Islet of Langerhans (tissue), 1 donor: ENCODE results near the gene GET4.
"Not testable (repeated sequence)": the region's sequence is repeated elsewhere in the genome, so short reads cannot be mapped to it uniquely, and the experiment has no call there.

ENCODE experiments used
- FAIRE-seq: peaks from one replicate; lab custom pipeline; 2011; peaks lifted over from hg19 to GRCh38; lab: Jason Lieb, UNC

The GET4 gene

GRCh38 chr7:901388-902154 lies 25.2 kb downstream of the GET4 start:
- FAIRE-seq: no peak

DNA sequence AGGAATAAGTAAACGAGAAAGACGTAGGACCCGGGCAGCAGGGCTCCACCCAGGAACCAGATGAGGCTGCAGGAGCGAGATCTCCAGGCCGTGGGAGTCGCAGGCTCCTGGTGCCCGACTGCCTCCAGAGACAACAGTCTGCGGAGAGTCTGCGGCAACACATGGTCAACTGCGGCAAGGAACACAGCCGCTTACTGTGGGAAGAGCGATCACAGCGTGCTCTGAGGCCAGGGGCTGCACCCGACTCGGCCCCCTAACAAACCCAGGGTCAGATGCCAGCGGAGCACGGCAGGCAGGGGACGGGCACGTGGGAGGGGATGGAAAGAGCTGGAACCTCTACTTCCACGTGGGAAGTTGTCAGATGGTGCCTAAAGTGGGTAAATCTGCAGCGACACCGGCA lies 26.6 kb downstream of the GET4 start:
- no peak for FAIRE-seq

DNA sequence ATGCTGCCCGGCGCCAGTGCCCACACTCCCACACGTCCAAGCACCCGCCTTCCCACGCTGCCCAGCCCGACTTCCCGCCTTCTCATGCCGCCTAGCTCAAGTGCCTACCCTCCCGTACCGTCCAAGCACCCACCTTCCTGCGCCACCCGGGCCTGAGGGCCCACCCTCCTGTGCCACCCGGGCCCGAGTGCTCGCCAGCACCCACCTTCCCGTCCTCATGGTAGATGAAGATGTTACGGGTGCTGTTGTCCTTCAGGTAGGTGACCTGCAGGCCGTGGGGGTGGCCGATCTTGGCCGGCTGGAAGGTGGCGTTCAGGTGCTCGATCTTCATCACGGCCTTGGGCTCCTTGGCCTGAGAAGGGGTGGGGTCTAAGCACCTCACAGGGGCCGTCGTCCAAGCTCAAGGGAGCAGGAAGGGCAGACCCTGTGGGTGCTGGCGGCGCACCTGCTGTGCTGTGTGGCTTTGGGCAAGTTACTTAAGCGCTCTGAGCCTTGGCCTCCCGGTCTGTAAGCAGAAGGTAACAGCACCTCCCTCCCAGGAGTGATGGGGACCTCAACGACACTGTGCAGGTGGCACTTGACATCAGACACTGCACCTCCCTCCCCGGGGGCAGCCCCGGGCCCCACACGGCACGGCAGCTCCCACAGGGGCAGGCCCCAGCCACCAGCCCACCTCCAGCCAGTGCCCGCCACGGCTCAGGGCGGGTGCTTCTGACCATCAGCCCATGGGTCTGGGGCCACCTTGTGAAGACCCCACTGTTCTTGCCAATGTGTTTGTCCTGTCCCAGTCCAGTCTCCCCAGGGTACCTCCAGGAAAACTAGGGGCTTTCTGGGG lies 27.8 kb downstream of the GET4 start:
- FAIRE-seq: no peak

DNA sequence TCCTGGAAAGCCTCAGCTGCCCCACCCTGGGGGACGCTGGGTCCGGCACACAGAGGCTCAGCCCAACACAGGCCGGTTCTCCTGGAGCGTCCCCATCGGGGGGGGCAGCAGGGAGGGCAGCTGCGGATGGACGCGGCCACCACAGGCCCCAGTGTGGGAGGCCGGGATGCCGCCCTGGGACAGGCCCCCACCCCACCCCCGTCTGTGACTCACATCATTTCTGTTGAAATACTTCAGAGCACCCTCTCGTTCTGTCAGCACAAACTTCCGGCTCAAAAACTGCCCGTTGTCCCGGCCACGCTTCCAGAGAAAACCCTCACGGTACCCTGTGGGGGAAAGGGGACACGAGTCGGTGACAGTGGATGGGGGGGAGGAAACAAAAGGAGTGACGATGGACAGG lies 28.5 kb downstream of the GET4 start:
- no peak for FAIRE-seq

GRCh38 chr7:906776-907157 lies 30.4 kb downstream of the GET4 start:
- FAIRE-seq: no peak

GRCh38 chr7:907158-907980 lies 31.0 kb downstream of the GET4 start:
- no peak for FAIRE-seq

DNA sequence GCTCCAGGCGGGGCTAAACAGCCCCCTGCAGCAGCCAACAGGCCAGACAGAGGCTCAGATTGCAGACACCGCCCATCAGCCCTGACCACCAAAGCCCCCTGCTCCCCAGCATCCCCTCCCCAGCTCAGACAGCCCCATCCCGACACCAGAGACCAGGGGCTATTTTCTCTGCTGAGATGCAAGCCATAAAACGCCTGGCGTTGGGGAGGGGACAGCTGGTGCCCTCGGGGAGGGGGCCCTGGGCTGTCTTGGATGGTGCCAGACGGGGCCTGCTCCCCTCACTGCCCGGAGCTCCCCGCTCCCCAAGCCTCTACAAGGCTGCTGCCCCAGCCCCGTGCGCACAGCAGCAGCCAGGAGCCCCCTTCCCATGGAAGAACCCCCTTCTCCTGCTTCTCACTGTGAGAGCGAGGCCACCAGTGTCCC lies 31.8 kb downstream of the GET4 start:
- FAIRE-seq: no peak

DNA sequence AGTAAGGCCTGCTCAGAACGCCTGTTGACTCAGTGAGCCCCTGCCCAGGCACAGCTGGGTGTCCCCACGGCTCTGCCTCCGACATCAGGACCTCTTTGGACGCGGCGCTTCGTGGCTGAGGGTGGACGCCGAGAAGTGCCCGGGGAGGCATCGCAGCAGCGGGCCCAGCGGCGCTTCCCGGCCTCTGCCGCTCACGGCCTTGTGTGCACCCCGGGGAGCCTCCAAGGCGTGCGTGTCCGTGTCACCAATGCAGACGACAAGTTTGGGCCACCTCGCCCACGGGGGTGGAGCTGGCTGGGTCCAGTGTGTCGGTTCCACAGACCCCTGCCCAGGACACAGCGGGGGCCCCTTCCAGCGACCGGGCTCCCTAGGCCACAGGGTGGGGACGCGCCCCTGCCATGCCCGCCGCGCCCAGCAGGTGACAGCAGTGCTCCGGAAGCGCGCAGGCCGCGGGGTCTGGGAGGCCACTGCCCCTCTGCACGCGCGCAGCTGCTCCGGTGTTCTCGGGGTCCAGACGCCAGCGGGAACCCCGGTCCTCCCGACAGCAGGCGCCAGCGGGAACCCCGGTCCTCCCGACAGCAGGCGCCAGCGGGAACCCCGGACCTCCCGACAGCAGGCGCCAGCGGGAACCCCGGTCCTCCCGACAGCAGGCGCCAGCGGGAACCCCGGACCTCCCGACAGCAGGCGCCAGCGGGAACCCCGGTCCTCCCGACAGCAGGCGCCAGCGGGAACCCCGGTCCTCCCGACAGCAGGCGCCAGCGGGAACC lies 32.4 kb downstream of the GET4 start:
- not testable (repeated sequence) for FAIRE-seq

DNA sequence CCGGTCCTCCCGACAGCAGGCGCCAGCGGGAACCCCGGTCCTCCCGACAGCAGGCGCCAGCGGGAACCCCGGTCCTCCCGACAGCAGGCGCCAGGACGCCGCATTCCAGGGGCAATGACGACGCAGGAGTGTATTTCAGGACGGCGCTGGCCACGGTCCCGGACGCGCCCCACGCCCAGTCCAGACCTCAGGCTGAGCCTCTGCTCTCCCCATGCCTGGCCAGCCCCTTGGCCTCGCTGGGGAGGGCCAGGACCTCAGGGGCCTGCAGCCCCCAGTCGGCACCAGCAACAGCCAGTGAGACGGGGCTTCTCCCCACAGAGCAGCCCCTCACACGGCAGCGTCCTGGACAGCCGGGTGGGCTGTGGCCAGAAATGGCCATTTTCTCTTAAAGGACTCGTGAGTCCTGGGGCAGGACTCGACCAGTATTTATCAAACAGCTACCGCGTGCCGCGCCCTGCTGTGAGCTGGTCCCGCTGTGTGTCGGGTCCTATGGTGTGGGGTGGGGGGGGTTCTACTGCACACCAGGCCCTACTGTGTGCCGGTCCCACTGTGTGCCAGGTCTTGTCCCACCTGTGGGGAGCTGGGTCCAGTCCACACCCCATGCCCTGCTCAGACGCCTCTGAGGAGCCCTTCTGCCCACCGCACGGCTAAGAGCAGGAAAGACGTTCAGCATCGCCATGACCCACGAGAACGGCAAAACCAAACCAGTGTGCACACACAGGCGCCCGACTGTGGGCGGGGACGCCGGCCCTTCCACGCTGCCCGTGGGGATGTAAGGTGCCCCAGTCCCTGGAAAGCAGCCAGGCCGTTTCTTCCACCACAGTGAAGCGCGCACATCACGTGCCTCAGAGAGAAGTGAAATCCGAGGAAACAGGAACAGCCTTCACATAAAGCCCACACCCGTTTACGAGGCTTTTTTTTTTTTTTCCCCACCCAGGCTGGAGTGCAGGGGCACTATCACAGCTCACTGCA lies 33.3 kb downstream of the GET4 start:
- FAIRE-seq: no peak

DNA sequence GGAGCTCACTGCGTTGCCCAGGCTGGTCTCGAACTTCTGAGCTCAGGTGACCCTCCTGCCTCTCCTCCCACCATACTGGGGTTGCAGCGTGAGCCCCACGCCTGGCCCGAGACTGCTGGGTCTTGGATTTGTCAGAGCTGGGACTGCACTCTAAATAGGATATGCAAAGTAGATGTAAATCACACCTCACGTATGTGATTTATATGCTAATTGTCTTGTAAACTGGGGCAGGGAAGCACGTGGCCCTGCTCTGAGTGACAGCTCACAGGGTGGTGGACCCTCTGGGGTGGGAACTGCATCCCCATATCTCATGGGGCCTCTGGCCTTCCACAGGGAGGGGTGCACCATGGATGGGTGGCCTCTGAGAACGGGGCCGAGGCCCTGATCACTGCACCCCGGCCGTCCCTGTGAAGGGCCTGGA lies 34.1 kb downstream of the GET4 start:
- no peak for FAIRE-seq

GRCh38 chr7:910931-911431 lies 34.6 kb downstream of the GET4 start:
- no peak for FAIRE-seq

GRCh38 chr7:911791-912480 lies 35.6 kb downstream of the GET4 start:
- no peak for FAIRE-seq

DNA sequence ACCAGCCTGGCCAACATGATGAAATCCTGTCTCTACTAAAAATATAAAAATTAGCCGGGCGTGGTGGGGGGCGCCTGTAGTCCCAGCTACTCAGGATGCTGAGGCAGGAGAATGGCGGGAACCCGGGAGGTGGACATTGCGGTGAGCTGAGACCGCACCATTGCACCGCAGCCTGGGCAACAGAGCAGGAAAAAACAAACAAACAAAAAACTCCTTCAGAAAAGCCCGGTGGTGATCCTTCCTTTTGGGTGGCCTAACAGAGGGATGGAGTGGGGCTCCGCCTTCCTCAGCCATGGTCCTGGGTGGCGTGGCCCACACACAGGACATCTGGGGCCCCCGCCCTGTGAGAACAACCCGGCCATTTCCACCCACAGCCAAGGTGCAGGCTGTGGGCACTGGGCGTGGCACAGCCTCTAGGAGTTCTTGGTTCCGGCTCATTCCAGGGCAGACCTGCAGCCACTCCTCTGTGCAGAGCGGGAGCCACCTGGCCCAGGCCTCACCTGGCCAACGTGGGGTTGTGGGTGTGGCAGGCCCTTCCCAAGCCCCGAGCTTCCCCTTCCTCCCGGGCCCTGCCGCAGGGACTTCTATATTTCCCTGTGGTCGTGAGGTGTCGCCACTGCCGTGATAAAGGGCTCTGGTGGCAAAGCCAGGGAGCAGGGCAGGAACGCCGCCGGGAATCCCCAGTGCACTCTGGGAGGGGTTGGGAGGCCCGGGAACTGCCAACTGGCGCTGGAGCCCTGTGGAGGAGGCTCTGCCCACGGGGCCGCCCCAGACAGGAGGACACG lies 37.6 kb downstream of the GET4 start:
- no peak for FAIRE-seq

DNA sequence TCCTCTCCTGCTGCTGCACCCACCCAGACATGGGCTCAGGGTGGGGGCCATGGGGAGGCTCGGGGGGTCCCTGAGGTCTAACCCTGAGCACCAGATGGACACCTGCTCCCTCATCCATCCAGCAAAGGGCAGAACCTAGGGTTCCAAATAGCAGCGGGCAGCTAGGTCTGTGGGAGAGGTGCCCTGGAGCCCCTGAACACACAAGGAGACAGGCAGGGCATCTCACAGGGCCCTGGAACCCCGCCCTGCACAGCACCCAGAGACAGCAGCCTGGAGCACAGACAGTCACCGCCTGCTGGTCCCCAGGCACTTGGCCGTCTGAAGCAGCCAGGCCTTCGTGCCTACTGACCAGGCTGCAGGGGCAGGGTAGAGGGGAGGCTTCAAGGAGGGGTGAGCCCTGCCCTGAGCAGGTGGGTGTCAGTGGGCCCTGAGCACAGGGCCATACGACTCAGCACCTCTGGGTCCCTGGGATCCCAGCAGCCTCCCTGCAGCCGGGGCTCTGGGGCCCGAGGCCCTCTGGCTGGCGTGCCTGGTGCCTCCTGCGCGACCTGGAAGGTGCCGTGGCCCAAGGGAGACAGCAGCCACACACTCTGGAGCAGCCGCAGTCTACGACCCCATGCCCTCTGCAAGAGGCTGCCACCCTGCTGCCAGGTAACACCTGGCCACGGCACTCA lies 38.3 kb downstream of the GET4 start:
- no peak for FAIRE-seq

- FAIRE-seq: no peak
These were observed 39.2 kb downstream of the GET4 start for GRCh38 chr7:915291-916218.

DNA sequence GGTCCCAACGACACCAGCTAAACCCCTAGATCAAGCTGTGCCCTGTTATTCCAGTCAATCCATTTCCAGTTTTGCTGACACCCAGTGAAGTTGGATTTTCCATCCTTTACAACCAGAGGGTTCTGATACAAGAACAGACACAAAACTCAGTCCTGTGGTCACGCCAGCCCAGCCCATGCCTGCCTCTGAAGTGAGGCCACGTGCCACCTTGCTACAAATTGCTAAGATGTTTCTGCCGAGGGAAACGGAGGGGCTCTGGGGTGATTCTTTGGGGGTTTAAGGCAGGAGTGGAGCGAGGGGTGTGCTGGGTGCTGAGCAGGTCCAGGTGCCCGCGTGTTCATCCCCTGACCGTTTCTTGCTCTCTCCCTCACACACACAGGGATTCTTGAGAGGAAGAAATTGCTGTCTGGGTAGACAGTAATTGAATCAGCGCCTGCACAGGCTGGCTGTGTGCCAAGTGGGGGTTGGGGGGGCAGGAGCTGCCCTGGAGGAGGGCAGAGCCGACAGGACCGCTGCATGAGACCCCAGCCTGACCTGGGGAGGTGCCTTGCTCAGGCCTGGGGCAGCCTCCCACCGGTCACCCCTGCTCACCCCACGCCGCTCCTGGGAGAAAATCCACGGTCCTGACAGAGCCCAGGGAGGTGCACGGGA lies 40.1 kb downstream of the GET4 start:
- no peak for FAIRE-seq
